Stimulated activated memory B cell treated with anti-CD40 and anti-IgM and Interleukin-4, amounts not matched to agents 10 μg/mL and 1 μg/mL and 100 μg/mL, for 72 hours (primary cell): Measurements from ENCODE around the gene KIFAP3.
"Not testable (repeated sequence)": the region's sequence is repeated elsewhere in the genome, so short reads cannot be mapped to it uniquely, and the experiment has no call there.

Experiments
- ATAC-seq: fragments of 150-1000 bp; cut with Tn5 transposase; 2 replicates; pipeline ENCODE4 v1.10.0; 2021
- H3K27ac Mint-ChIP-seq: one replicate; pipeline ENCODE4 v1.8.0; 2022; ENCODE audit warnings: mild to moderate bottlenecking, mixed read lengths
- H3K27me3 Mint-ChIP-seq: one replicate; pipeline ENCODE4 v1.8.0; 2022; ENCODE audit warnings: mixed read lengths
- H3K36me3 Mint-ChIP-seq: one replicate; pipeline ENCODE4 v1.8.0; 2022; ENCODE audit warnings: mixed read lengths
- H3K4me1 Mint-ChIP-seq: one replicate; pipeline ENCODE4 v1.8.0; 2022; ENCODE audit warnings: mixed read lengths
- H3K4me3 Mint-ChIP-seq: one replicate; pipeline ENCODE4 v1.8.0; 2022; ENCODE audit warnings: mild to moderate bottlenecking, moderate library complexity, mixed read lengths
- H3K9me3 Mint-ChIP-seq: one replicate; pipeline ENCODE4 v1.8.0; 2022; ENCODE audit warnings: mixed read lengths

KIFAP3 gene

DNA sequence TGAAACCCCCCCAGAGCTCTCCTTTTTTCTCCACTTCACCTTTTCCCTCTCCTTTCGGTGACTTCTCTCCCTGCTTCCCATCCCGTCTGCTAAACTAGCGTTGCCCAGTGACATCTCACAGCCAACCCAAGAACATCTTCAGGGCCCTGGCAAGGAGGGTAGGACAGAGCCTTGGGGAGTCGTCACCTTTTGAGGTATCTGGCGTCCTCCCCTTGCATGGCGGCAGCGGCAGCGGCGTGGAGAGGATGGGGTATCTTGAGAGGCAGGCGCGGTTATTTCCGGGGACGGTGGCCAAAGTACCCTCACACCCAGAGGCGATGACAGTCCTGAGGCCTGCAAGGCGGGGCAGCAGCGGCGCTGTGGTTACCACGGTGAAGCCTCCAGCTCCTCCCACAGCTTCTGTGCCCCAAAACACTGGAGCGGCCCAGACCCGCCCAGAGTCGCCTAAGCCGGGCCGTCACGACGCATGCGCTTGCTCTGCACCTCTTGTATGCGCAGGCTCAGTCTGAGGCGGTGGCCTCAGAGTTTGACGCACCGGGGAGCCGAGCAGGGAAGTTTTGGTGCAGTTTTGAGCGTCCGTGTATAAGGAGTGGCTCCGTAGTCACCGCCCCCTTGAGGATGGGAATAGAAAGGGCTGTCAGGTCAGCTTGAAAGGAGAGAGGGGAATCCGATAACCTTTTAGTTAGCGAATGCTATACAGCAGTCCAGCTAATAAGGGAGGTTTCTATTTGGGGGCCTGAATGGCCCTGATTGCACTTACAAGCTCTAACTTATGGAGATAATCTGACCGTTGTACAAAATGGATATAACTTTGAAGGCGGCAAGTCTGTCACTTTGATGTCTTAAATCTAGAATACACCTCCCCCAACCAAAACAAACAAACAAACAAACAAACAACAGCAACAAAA is at the start of gene KIFAP3:
TSS of gene KIFAP3 (minus strand) at position 446 of the 908 bp plus-strand sequence. CDS start at position 218, 228 bp downstream.
- Mint-ChIP-seq H3K9me3 (peaks cover 15% of the 10 kb centered on the region), H3K36me3 (peaks cover 16% of the 10 kb centered on the region), H3K4me1 (peaks cover 40% of the 10 kb centered on the region), H3K27me3 (no peaks in the 10 kb centered on the region), H3K27ac (peak within 1 kb of the TSS; percentile 84), H3K4me3 (peak within 1 kb of the TSS; percentile 92)
- peak; percentile 99 for ATAC-seq

GRCh38 chr1:170122366-170122765 is 47.9 kb upstream of the KIFAP3 start:
- ATAC-seq, result no peak
- no peak overlapping the region for H3K4me3 Mint-ChIP-seq
- H3K27ac Mint-ChIP-seq, result no peak overlapping the region
- H3K9me3 Mint-ChIP-seq, result peaks cover 3% of the 10 kb centered on the region
- no peaks in the 10 kb centered on the region for H3K27me3 Mint-ChIP-seq
- H3K4me1 Mint-ChIP-seq, result no peaks in the 10 kb centered on the region
- no peaks in the 10 kb centered on the region for H3K36me3 Mint-ChIP-seq

GRCh38 chr1:170114906-170115305 is 40.4 kb upstream of the KIFAP3 start:
- H3K9me3 Mint-ChIP-seq, result peaks cover 5% of the 10 kb centered on the region
- no peak overlapping the region for H3K27ac Mint-ChIP-seq
- no peaks in the 10 kb centered on the region for H3K36me3 Mint-ChIP-seq
- H3K27me3 Mint-ChIP-seq, result peaks cover 36% of the 10 kb centered on the region
- H3K4me3 Mint-ChIP-seq, result no peak overlapping the region
- ATAC-seq, result no peak
- no peaks in the 10 kb centered on the region for H3K4me1 Mint-ChIP-seq

DNA sequence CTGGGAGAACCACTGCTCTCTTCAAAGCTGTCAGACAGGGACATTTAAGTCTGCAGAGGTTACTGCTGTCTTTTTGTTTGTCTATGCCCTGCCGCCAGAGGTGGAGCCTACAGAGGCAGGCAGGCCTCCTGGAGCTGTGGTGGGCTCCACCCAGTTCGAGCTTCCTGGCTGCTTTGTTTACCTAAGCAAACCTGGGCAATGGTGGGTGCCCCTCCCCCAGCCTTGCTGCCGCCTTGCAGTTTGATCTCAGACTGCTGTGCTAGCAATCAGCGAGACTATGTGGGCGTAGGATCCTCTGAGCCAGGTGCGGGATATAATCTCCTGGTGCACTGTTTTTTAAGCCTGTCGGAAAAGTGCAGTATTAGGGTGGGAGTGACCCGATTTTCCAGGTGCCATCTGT is 38.6 kb upstream of the KIFAP3 start:
- peaks cover 36% of the 10 kb centered on the region for H3K27me3 Mint-ChIP-seq
- not testable (repeated sequence) for ATAC-seq, H3K27ac Mint-ChIP-seq, H3K4me1 Mint-ChIP-seq, H3K9me3 Mint-ChIP-seq, H3K4me3 Mint-ChIP-seq, H3K36me3 Mint-ChIP-seq

DNA sequence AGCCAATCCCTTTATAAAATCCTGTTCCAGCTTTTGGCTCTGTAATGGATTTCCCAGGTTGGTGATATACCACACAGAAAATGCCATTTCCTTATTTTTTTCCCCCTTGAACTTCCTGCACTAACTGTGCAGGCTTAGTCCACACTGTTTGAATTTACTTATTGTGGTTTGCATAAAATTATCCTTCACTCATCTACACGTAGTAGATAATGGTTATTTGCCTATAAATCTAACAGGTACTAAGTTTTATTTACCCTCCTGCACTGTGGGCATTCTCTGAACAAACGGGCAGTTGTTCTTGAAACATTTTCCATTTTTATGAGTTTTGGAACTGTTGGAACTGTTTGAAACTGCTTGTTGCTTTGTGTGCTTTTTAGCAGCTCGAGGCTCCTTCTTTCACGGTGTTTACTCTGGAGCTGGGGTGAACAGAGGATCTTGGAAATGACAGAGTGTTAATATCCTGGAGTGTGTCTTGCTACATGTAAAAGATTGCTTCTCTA is 23.0 kb upstream of the KIFAP3 start:
- Mint-ChIP-seq H3K27me3 (peaks cover 41% of the 10 kb centered on the region), H3K4me3 (no peak overlapping the region), H3K9me3 (peaks cover 7% of the 10 kb centered on the region)

GRCh38 chr1:170096806-170097340 is 22.4 kb upstream of the KIFAP3 start:
- Mint-ChIP-seq H3K4me1 (no peaks in the 10 kb centered on the region), H3K4me3 (no peak overlapping the region), H3K27me3 (peaks cover 41% of the 10 kb centered on the region), H3K27ac (no peak overlapping the region), H3K36me3 (no peaks in the 10 kb centered on the region), H3K9me3 (peaks cover 7% of the 10 kb centered on the region)
- ATAC-seq, result no peak

More for the DNA sequence above, 23.0 kb upstream of the KIFAP3 start:
- Mint-ChIP-seq H3K4me1 (no peaks in the 10 kb centered on the region), H3K27ac (no peak overlapping the region), H3K36me3 (no peaks in the 10 kb centered on the region)
- ATAC-seq, result no peak

- peaks cover 10% of the 10 kb centered on the region for H3K9me3 Mint-ChIP-seq
- no peaks in the 10 kb centered on the region for H3K4me1 Mint-ChIP-seq
- peaks cover 41% of the 10 kb centered on the region for H3K27me3 Mint-ChIP-seq
- no peak overlapping the region for H3K4me3 Mint-ChIP-seq
- ATAC-seq, result no peak
- no peaks in the 10 kb centered on the region for H3K36me3 Mint-ChIP-seq
- H3K27ac Mint-ChIP-seq, result no peak overlapping the region
Measured at GRCh38 chr1:170095976-170096748, 21.7 kb upstream of the KIFAP3 start.

GRCh38 chr1:170094697-170095616 is 20.5 kb upstream of the KIFAP3 start:
- ATAC-seq, H3K9me3 Mint-ChIP-seq, H3K36me3 Mint-ChIP-seq, H3K27ac Mint-ChIP-seq, H3K4me1 Mint-ChIP-seq, H3K4me3 Mint-ChIP-seq: not testable (repeated sequence)
- peaks cover 37% of the 10 kb centered on the region for H3K27me3 Mint-ChIP-seq

- Mint-ChIP-seq H3K4me1 (no peaks in the 10 kb centered on the region), H3K27me3 (no peaks in the 10 kb centered on the region), H3K36me3 (no peaks in the 10 kb centered on the region), H3K4me3 (no peak overlapping the region), H3K27ac (no peak overlapping the region), H3K9me3 (peaks cover under 1% of the 10 kb centered on the region)
- ATAC-seq, result no peak
Measured at GRCh38 chr1:170086399-170087032, 12.0 kb upstream of the KIFAP3 start.

GRCh38 chr1:170085091-170085490 is 10.6 kb upstream of the KIFAP3 start:
- Mint-ChIP-seq H3K36me3 (no peaks in the 10 kb centered on the region), H3K27ac (no peak overlapping the region)
- no peak for ATAC-seq

GRCh38 chr1:170078610-170079189 is 4.2 kb upstream of the KIFAP3 start:
- peaks cover 5% of the 10 kb centered on the region for H3K9me3 Mint-ChIP-seq
- no peaks in the 10 kb centered on the region for H3K36me3 Mint-ChIP-seq
- H3K27me3 Mint-ChIP-seq, result no peaks in the 10 kb centered on the region
- H3K4me3 Mint-ChIP-seq, result no peak overlapping the region
- no peak for ATAC-seq
- peaks cover 17% of the 10 kb centered on the region for H3K4me1 Mint-ChIP-seq
- no peak overlapping the region for H3K27ac Mint-ChIP-seq

More at GRCh38 chr1:170085091-170085490, 10.6 kb upstream of the KIFAP3 start:
- Mint-ChIP-seq H3K4me1 (no peaks in the 10 kb centered on the region), H3K9me3 (no peaks in the 10 kb centered on the region), H3K4me3 (no peak overlapping the region), H3K27me3 (no peaks in the 10 kb centered on the region)

GRCh38 chr1:170077926-170078325 is 3.4 kb upstream of the KIFAP3 start:
- H3K9me3 Mint-ChIP-seq, result peaks cover 5% of the 10 kb centered on the region
- no peaks in the 10 kb centered on the region for H3K27me3 Mint-ChIP-seq
- H3K4me1 Mint-ChIP-seq, result peaks cover 17% of the 10 kb centered on the region
- ATAC-seq, result no peak
- H3K36me3 Mint-ChIP-seq, result no peaks in the 10 kb centered on the region
- no peak overlapping the region for H3K27ac Mint-ChIP-seq
- no peak overlapping the region for H3K4me3 Mint-ChIP-seq

- not testable (repeated sequence) for H3K27ac Mint-ChIP-seq, H3K36me3 Mint-ChIP-seq, ATAC-seq, H3K27me3 Mint-ChIP-seq, H3K9me3 Mint-ChIP-seq, H3K4me3 Mint-ChIP-seq
- H3K4me1 Mint-ChIP-seq, result peaks cover 22% of the 10 kb centered on the region
Measured at GRCh38 chr1:170076952-170077351, 2.5 kb upstream of the KIFAP3 start.

DNA sequence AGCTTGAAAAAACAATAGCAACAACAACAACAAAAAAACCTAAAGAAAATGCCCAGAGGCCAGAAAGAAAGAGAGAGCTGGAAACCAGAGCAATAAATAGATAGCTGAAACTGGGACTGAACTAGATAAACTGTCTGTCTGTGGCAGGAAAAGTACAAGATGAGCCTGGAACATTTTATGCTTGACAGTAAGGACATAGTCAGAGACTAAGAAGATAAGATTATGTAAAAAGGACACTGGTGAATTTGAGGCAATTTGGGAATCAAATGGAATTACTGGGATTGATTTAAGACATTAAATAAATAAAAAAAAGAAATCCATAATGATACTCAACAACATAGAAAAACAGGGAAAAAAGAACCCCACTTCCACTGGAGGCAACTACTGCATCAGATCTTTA is 1.7 kb upstream of the KIFAP3 start:
- peaks cover 27% of the 10 kb centered on the region for H3K4me1 Mint-ChIP-seq
- H3K36me3 Mint-ChIP-seq, result peaks cover 2% of the 10 kb centered on the region
- no peaks in the 10 kb centered on the region for H3K27me3 Mint-ChIP-seq
- no peak overlapping the region for H3K27ac Mint-ChIP-seq
- peaks cover 7% of the 10 kb centered on the region for H3K9me3 Mint-ChIP-seq
- no peak for ATAC-seq
- no peak overlapping the region for H3K4me3 Mint-ChIP-seq
